Measurements from ENCODE around the gene PRKCE. TPM values are rescaled to one million over a fixed set of nuclear protein-coding genes. Genes with fewer than 3 reads are reported as not detected.

The PRKCE gene
- total RNA-seq, 2 experiments from 2014 or later: 24.9 to 26.2 TPM

GRCh38 chr2:45684756-45685155 lies 33.3 kb downstream of the PRKCE start:
- TF ChIP-seq CTCF (IDR thresholded peaks at IDR 0.05): no peak
- no peak overlapping the region for H3K4me3 Mint-ChIP-seq
- no peaks in the 10 kb centered on the region for H3K27me3 Mint-ChIP-seq
- ChIA-PET CTCF (no interaction called here), POLR2A (no interaction called here)
- Histone ChIP-seq H3K4me3 (ENCODE audit: low read length) (no peak overlapping the region), H3K4me1 (ENCODE audit: insufficient read depth, low read length) (no peaks in the 10 kb centered on the region), H3K36me3 (ENCODE audit: insufficient read depth, low read length) (no peaks in the 10 kb centered on the region), H3K27me3 (ENCODE audit: control insufficient read depth in 1 of 2, insufficient read depth in 2 of 2, low read length in 2 of 2) (no peaks in the 10 kb centered on the region), H3K27ac (ENCODE audit: low read depth in 1 of 2, low read length in 2 of 2) (no peak overlapping the region), H3K9me3 (ENCODE audit: control insufficient read depth in 1 of 2, insufficient read depth in 1 of 2, low read length in 2 of 2) (no peaks in the 10 kb centered on the region)
- ATAC-seq (ENCODE audit: poor library complexity): no peak
- no peaks in the 10 kb centered on the region for H3K9me3 Mint-ChIP-seq
- H3K27ac Mint-ChIP-seq: no peak overlapping the region
- no peak for DNase-seq
- intact Hi-C loops (cut with DNase I, micrococcal nuclease): no loop called here
- no peaks in the 10 kb centered on the region for H3K36me3 Mint-ChIP-seq (ENCODE audit: low read depth)
- H3K4me1 Mint-ChIP-seq (ENCODE audit: low read depth): peaks cover 8% of the 10 kb centered on the region

- H3K27ac ChIP-seq (ENCODE audit: low read depth in 1 of 2, low read length in 2 of 2): no peak overlapping the region
- ATAC-seq (ENCODE audit: poor library complexity) (no peak), DNase-seq (no peak)
- peaks cover 13% of the 10 kb centered on the region for H3K4me1 Mint-ChIP-seq (ENCODE audit: low read depth)
- H3K9me3 Mint-ChIP-seq: no peaks in the 10 kb centered on the region
- ChIA-PET POLR2A (no interaction called here), CTCF (no interaction called here)
- no peak overlapping the region for H3K4me3 Mint-ChIP-seq
- H3K4me1 ChIP-seq (ENCODE audit: insufficient read depth, low read length): no peaks in the 10 kb centered on the region
- no peaks in the 10 kb centered on the region for H3K9me3 ChIP-seq (ENCODE audit: control insufficient read depth in 1 of 2, insufficient read depth in 1 of 2, low read length in 2 of 2)
- H3K36me3 ChIP-seq (ENCODE audit: insufficient read depth, low read length): no peaks in the 10 kb centered on the region
- intact Hi-C loops (cut with DNase I, micrococcal nuclease): no loop called here
- H3K27ac Mint-ChIP-seq: no peak overlapping the region
- H3K36me3 Mint-ChIP-seq (ENCODE audit: low read depth): no peaks in the 10 kb centered on the region
- no peak overlapping the region for H3K4me3 ChIP-seq (ENCODE audit: low read length)
- H3K27me3 ChIP-seq (ENCODE audit: control insufficient read depth in 1 of 2, insufficient read depth in 2 of 2, low read length in 2 of 2): no peaks in the 10 kb centered on the region
- H3K27me3 Mint-ChIP-seq: no peaks in the 10 kb centered on the region
- TF ChIP-seq CTCF (IDR thresholded peaks at IDR 0.05): no peak
These were observed 33.8 kb downstream of the PRKCE start for GRCh38 chr2:45685260-45685659.

GRCh38 chr2:45687964-45688363 lies 36.5 kb downstream of the PRKCE start:
- Histone ChIP-seq H3K9me3 (ENCODE audit: control insufficient read depth in 1 of 2, insufficient read depth in 1 of 2, low read length in 2 of 2) (no peaks in the 10 kb centered on the region), H3K36me3 (ENCODE audit: insufficient read depth, low read length) (no peaks in the 10 kb centered on the region), H3K27me3 (ENCODE audit: control insufficient read depth in 1 of 2, insufficient read depth in 2 of 2, low read length in 2 of 2) (no peaks in the 10 kb centered on the region), H3K4me1 (ENCODE audit: insufficient read depth, low read length) (no peaks in the 10 kb centered on the region), H3K4me3 (ENCODE audit: low read length) (no peak overlapping the region), H3K27ac (ENCODE audit: low read depth in 1 of 2, low read length in 2 of 2) (no peak overlapping the region)
- Mint-ChIP-seq H3K4me3 (no peak overlapping the region), H3K27me3 (no peaks in the 10 kb centered on the region), H3K36me3 (ENCODE audit: low read depth) (no peaks in the 10 kb centered on the region), H3K4me1 (ENCODE audit: low read depth) (peaks cover 14% of the 10 kb centered on the region), H3K9me3 (no peaks in the 10 kb centered on the region), H3K27ac (no peak overlapping the region)
- no peak for TF ChIP-seq CTCF (IDR thresholded peaks at IDR 0.05)
- ATAC-seq (ENCODE audit: poor library complexity) (no peak), DNase-seq (no peak)
- ChIA-PET CTCF (no interaction called here), POLR2A (no interaction called here)
- intact Hi-C loops (cut with DNase I, micrococcal nuclease): no loop called here
